ENCODE measurements around the gene IL1RN.

IL1RN gene

DNA sequence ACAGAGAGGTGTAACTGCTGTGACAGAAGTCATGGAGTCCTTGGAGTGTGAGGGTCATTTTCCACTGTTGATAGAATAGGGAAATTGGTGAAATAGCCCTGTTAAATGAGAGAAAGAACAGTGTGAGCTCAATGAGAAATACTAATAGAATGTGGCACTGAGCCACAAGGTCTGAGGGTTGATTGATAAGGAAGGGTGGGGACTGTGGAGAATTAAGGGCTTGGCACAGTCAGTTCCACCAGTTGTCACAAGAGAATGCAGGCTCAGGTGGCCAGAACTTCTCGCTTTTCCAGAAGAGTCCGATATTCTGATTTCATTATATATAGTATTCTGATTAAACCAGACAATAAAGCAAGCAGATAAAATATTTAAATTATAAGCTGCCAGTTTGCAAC lies 9.1 kb upstream of the IL1RN start:
- Histone ChIP-seq H3K27me3 (replicated peaks; ENCODE audit: control insufficient read depth, insufficient read depth, low read length) (no peaks in the 10 kb centered on the region), H3K36me3 (ENCODE audit: control insufficient read depth, insufficient read depth, low read length) (no peaks in the 10 kb centered on the region), H3K4me3 (replicated peaks; ENCODE audit: low read depth, low read length) (no peak overlapping the region)
- TF ChIP-seq, protein P1, sequence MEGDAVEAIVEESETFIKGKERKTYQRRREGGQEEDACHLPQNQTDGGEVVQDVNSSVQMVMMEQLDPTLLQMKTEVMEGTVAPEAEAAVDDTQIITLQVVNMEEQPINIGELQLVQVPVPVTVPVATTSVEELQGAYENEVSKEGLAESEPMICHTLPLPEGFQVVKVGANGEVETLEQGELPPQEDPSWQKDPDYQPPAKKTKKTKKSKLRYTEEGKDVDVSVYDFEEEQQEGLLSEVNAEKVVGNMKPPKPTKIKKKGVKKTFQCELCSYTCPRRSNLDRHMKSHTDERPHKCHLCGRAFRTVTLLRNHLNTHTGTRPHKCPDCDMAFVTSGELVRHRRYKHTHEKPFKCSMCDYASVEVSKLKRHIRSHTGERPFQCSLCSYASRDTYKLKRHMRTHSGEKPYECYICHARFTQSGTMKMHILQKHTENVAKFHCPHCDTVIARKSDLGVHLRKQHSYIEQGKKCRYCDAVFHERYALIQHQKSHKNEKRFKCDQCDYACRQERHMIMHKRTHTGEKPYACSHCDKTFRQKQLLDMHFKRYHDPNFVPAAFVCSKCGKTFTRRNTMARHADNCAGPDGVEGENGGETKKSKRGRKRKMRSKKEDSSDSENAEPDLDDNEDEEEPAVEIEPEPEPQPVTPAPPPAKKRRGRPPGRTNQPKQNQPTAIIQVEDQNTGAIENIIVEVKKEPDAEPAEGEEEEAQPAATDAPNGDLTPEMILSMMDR (IDR thresholded peaks at IDR 0.05; ENCODE audit: insufficient read depth, low read length, poor library complexity, severe bottlenecking), result no peak
- no peak for DNase-seq (ENCODE audit: extremely low read depth, insufficient read length)

DNA sequence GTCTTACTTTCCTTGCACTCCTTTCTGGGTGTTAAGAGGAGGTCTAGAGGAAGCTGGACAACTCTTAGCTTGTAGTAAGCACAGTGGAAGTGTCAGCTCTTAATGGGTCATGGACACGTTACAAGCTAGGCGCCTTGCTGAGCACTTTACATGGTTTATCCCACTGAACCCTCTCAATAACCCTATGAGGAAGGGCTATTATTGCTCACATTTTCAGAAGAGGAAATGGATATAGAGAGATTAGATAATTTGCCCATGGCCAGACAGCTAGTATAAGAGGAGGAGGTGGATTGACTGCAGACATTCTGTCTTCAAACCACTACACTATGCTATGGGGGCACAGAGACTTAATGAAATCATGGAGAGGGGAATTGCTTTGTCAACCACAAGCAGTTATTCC lies 8.3 kb upstream of the IL1RN start:
- Histone ChIP-seq H3K4me3 (replicated peaks; ENCODE audit: low read depth, low read length) (no peak overlapping the region), H3K27me3 (replicated peaks; ENCODE audit: control insufficient read depth, insufficient read depth, low read length) (no peaks in the 10 kb centered on the region), H3K36me3 (ENCODE audit: control insufficient read depth, insufficient read depth, low read length) (no peaks in the 10 kb centered on the region)
- TF ChIP-seq, protein P1 (IDR thresholded peaks at IDR 0.05; ENCODE audit: insufficient read depth, low read length, poor library complexity, severe bottlenecking), result no peak
- DNase-seq (ENCODE audit: extremely low read depth, insufficient read length), result no peak

DNA sequence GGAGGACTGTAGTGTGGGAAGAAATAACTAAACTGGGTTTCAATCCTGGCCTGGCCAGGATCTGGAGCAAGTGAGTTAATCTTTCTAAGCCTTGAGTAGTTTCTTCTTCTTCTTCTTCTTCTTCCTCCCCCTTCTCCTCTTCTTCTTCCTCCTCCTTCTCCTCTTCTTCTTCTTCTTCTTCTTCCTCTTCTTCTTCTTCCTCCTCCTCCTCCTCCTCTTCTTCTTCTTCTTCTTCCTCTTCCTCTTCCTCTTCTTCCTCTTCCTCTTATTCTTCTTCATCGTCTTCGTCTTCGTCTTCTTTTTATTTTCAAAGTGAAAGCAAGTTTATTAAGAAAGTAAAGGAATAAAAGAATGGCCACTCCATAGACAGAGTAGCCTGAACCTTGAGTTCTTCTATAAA lies 6.5 kb upstream of the IL1RN start:
- Histone ChIP-seq H3K36me3 (ENCODE audit: control insufficient read depth, insufficient read depth, low read length) (no peaks in the 10 kb centered on the region), H3K27me3 (replicated peaks; ENCODE audit: control insufficient read depth, insufficient read depth, low read length) (no peaks in the 10 kb centered on the region), H3K4me3 (replicated peaks; ENCODE audit: low read depth, low read length) (no peak overlapping the region)
- DNase-seq (ENCODE audit: extremely low read depth, insufficient read length), result no peak
- TF ChIP-seq, protein P1 (IDR thresholded peaks at IDR 0.05; ENCODE audit: insufficient read depth, low read length, poor library complexity, severe bottlenecking), result no peak

DNA sequence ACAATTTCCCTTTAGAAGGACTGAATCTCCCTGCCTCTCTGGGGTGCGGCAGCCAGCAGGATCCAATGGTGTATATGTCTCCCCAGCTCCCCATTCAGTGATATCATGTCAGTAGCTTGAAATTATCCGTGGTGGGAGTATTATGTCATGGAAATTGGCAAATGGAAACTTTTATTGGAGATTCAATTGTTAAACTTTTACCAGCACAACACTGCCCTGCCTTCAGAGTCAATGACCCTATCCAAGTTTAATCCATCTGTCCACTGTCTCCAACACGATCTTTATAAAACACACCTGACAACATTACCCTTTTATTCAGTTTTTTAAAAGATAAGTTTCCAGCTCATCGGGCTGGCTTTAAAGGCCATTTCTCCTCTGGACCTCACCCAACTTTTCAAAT lies 5.0 kb upstream of the IL1RN start:
- Histone ChIP-seq H3K27me3 (replicated peaks; ENCODE audit: control insufficient read depth, insufficient read depth, low read length) (no peaks in the 10 kb centered on the region), H3K36me3 (ENCODE audit: control insufficient read depth, insufficient read depth, low read length) (no peaks in the 10 kb centered on the region), H3K4me3 (replicated peaks; ENCODE audit: low read depth, low read length) (no peak overlapping the region)
- TF ChIP-seq, protein P1 (IDR thresholded peaks at IDR 0.05; ENCODE audit: insufficient read depth, low read length, poor library complexity, severe bottlenecking), result no peak
- no peak for DNase-seq (ENCODE audit: extremely low read depth, insufficient read length)

DNA sequence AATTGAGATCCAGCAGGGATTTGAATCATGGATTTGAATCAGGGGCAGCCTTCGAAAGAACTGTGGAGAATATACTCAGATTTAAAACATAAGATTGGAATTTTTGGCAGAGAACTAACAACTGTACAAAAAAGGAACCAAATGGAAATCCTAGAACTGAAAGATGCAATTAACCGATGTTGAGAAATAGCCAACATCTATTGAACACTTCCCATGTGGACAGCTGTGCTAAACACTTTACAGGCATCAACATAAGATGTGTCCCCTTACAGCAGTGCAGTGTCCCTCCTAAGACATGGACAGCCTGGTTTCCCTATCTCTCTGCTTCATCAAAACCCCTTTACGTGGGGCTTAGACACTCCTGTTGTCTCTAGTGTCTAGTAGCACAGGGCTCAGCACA lies 3.7 kb upstream of the IL1RN start:
- TF ChIP-seq, protein P1 (IDR thresholded peaks at IDR 0.05; ENCODE audit: insufficient read depth, low read length, poor library complexity, severe bottlenecking), result no peak
- Histone ChIP-seq H3K27me3 (replicated peaks; ENCODE audit: control insufficient read depth, insufficient read depth, low read length) (no peaks in the 10 kb centered on the region), H3K4me3 (replicated peaks; ENCODE audit: low read depth, low read length) (no peak overlapping the region), H3K36me3 (ENCODE audit: control insufficient read depth, insufficient read depth, low read length) (no peaks in the 10 kb centered on the region)
- no peak for DNase-seq (ENCODE audit: extremely low read depth, insufficient read length)

Data from GM06990 (cell line).